Breast epithelium (tissue), 4 donors: ENCODE results near the gene PTPRN. TPM values are rescaled to one million over a fixed set of nuclear protein-coding genes. Genes with fewer than 3 reads are reported as not detected.
A peak's percentile ranks its signal among the peaks of the same experiment; 100 is the strongest.

ENCODE experiments used
- DNase-seq, 2 donors: peaks; one replicate each; pipeline ENCODE4 v3.0.0-alpha.2; 2019; ENCODE audit warnings: low spot score in 2 of 2
- H3K27ac ChIP-seq, 2 donors: fragments of 200-600 bp; sonication (generic) in 1 of 2; one replicate each; pipeline ENCODE4 v1.5.1; 2016 to 2019; ENCODE audit warnings: mild to moderate bottlenecking in 1 of 2
- H3K27me3 ChIP-seq, 2 donors: fragments of 200-600 bp; sonication (generic) in 1 of 2; one replicate each; pipeline versions ENCODE4 v1.5.1 to v1.6.0; 2017 to 2019; ENCODE audit warnings: control low read depth in 1 of 2, mild to moderate bottlenecking in 1 of 2
- H3K36me3 ChIP-seq: fragments of 200-600 bp; one replicate; pipeline ENCODE4 v1.5.1; 2019
- H3K4me1 ChIP-seq, 2 donors: fragments of 200-600 bp; sonication (generic); one replicate each; pipeline ENCODE4 v1.5.1; 2016 to 2019; ENCODE audit warnings: control low read depth in 1 of 2
- H3K4me3 ChIP-seq, 3 donors: fragments of 200-600 bp; sonication (generic); 1 replicate in 2 of 3; 2 replicates in 1 of 3; pipeline ENCODE4 v1.5.1; 2016 to 2019; ENCODE audit warnings: mild to moderate bottlenecking in 3 of 3, moderate library complexity in 2 of 3
- H3K9me3 ChIP-seq, 2 donors: fragments of 200-600 bp; sonication (generic) in 1 of 2; one replicate each; pipeline ENCODE4 v1.5.1; 2016 to 2019; ENCODE audit warnings: control low read depth in 1 of 2
- CTCF ChIP-seq, 3 donors: fragments of 450-650 bp; IDR thresholded peaks; one replicate each; pipeline ENCODE4 v1.5.1; 2016 to 2017; ENCODE audit warnings: antibody characterized with exemption in 3 of 3, mild to moderate bottlenecking in 3 of 3, moderate library complexity in 3 of 3
- POLR2A ChIP-seq: fragments of 450-650 bp; IDR thresholded peaks from one replicate; pipeline ENCODE4 v1.6.1; 2016; ENCODE audit warnings: antibody characterized with exemption, mild to moderate bottlenecking, moderate library complexity
- POLR2AphosphoS5 ChIP-seq, 3 donors: sonication (generic); formaldehyde crosslinking; IDR thresholded peaks; one replicate each; pipeline ENCODE4 v1.6.1; 2017; ENCODE audit warnings: antibody characterized with exemption in 3 of 3
- intact Hi-C: fragments of 100-400 bp; cut with DNase I; formaldehyde crosslinking; loops from one replicate; pipeline ENCODE4 v1.15.1; 2023; ENCODE audit warnings: low total_unique reads
- total RNA-seq, 3 donors: library from RNA; depleted of rRNA; stranded (reverse); fragments of >200 nt; gene quantifications; one replicate each; pipeline ENCODE4 v1.1.0, GENCODE V29; 2016

Gene PTPRN
- total RNA-seq, 3 donors from 2014 or later, result 0.33 to 0.44 TPM; not detected in 1

DNA sequence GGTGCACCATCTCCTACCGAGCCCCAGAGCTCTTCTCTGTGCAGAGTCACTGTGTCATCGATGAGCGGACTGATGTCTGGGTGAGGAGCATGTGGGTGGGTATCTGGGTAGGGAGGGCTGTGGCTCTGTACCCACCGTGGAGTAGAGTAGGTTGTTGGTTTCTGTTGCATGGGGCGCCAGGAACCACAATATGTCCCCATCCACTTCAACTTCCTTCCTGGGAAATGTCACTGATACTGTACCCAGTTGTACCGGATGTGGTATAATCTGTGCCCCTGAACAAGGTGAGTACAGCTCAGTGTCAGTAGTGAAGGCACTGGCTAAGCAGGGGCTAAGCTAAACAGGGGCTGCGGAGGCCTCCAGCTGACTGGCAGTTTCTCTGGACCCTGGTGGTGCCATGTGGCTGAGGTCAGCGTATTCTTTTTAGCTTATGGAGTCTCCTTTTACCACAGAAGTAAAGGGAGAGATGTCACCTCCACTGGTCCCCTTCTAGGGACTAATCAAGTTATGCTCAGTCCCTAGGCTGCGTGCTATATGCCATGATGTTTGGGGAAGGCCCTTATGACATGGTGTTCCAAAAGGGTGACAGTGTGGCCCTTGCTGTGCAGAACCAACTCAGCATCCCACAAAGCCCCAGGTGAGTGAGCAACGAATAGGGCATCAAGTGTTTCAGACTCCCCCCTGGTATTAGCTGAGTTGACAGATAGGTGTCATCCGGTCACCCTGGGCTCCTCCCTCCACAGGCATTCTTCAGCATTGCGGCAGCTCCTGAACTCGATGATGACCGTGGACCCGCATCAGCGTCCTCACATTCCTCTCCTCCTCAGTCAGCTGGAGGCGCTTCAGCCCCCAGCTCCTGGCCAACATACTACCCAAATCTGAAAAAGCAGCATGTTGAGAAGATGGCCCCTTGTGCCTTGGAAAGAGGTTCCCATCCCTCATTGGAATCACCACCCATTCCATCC lies 61.2 kb downstream of the PTPRN start:
- H3K4me1 ChIP-seq, result peaks cover 17 to 24% of the 10 kb centered on the region in 2 donors
- H3K27me3 ChIP-seq, result no peaks in the 10 kb centered on the region
- TF ChIP-seq POLR2A (no peak), CTCF (IDR thresholded peaks at IDR 0.05) (no peak), POLR2AphosphoS5 (IDR thresholded peaks at IDR 0.05) (no peak)
- H3K27ac ChIP-seq, result peak overlapping the region; percentile 93 to 98
- H3K36me3 ChIP-seq, result no peaks in the 10 kb centered on the region
- intact Hi-C loops, result no loop called here
- H3K9me3 ChIP-seq, result no peaks in the 10 kb centered on the region
- no peak for DNase-seq
- no peak overlapping the region for H3K4me3 ChIP-seq

- no peak for TF ChIP-seq POLR2AphosphoS5 (IDR thresholded peaks at IDR 0.05)
- TF ChIP-seq CTCF (IDR thresholded peaks at IDR 0.05), result no peak
- TF ChIP-seq POLR2A, result no peak
- Histone ChIP-seq H3K4me1 (peaks cover 12 to 24% of the 10 kb centered on the region in 2 donors), H3K36me3 (no peaks in the 10 kb centered on the region), H3K4me3 (no peak overlapping the region), H3K9me3 (no peaks in the 10 kb centered on the region), H3K27ac (peak overlapping the region; percentile 98), H3K27me3 (no peaks in the 10 kb centered on the region)
- intact Hi-C loops, result no loop called here
- no peak for DNase-seq
Measured at GRCh38 chr2:219246559-219246958, 62.6 kb downstream of the PTPRN start.

DNA sequence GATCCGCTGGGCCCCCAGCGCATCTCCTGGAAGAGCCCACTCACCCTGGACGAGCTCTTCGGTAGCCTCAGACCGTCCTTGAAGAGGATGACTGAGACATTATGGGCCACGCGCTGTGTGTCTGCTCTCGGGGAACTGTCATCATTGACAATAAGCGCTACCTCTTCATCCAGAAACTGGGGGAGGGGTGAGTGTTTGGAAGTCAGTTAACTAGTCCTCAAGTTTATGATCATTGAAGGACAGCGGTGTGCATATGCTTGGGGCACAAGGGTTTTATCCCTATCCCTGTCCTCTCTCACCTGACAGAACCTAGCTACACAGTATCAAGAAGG lies 63.3 kb downstream of the PTPRN start:
- Histone ChIP-seq H3K36me3 (no peaks in the 10 kb centered on the region), H3K4me1 (peaks cover 12 to 24% of the 10 kb centered on the region in 2 donors), H3K27ac (peak overlapping the region; percentile 98), H3K9me3 (no peaks in the 10 kb centered on the region), H3K27me3 (no peaks in the 10 kb centered on the region), H3K4me3 (peak overlapping the region; percentile 73 to 93 (median 82))
- TF ChIP-seq CTCF (IDR thresholded peaks at IDR 0.05) (no peak), POLR2AphosphoS5 (IDR thresholded peaks at IDR 0.05) (no peak), POLR2A (no peak)
- intact Hi-C loops, result no loop called here
- DNase-seq, result no peak

GRCh38 chr2:219245148-219245898 lies 63.9 kb downstream of the PTPRN start, which contains the start of the genes GLB1L and STK16:
GLB1L (minus strand) TSS chr2:219245444; CDS start chr2:219243573, 1,871 bp downstream.
STK16 (plus strand) TSS chr2:219245479; CDS start chr2:219246000, 521 bp downstream.
- TF ChIP-seq POLR2A (no peak), POLR2AphosphoS5 (IDR thresholded peaks at IDR 0.05) (peak; percentile 95 to 97 (median 96)), CTCF (IDR thresholded peaks at IDR 0.05) (no peak)
- peak within 1 kb of the TSS; percentile 73 to 93 (median 82) for H3K4me3 ChIP-seq
- DNase-seq, result peak; percentile 90 to 94
- peaks cover 12 to 21% of the 10 kb centered on the region in 2 donors for H3K4me1 ChIP-seq
- peak within 1 kb of the TSS; percentile 98 for H3K27ac ChIP-seq
- intact Hi-C loops, result no loop called here
- no peaks in the 10 kb centered on the region for H3K9me3 ChIP-seq
- no peaks in the 10 kb centered on the region for H3K27me3 ChIP-seq
- H3K36me3 ChIP-seq, result no peaks in the 10 kb centered on the region
